K562 (cell line): Measurements from ENCODE around the gene ZNF441. TPM values are rescaled to one million over a fixed set of nuclear protein-coding genes. Genes with fewer than 3 reads are reported as not detected.

ENCODE experiments used
- DPF2 ChIP-seq: fragments of 450-650 bp; IDR thresholded peaks from 2 replicates; pipeline ENCODE4 v1.6.1; 2016
- ERF ChIP-seq: fragments of 450-650 bp; formaldehyde crosslinking; IDR thresholded peaks from 2 replicates; pipeline ENCODE4 v1.4.0; 2020; ENCODE audit warnings: mild to moderate bottlenecking, mixed read lengths
- GABPB1 ChIP-seq: sonication (generic); formaldehyde crosslinking; IDR thresholded peaks from 2 replicates; pipeline ENCODE4 v1.8.0; 2022; ENCODE audit warnings: mild to moderate bottlenecking, missing genetic modification reagents
- MCM7 ChIP-seq, 2 experiments: fragments of 450-650 bp; IDR thresholded peaks; 2 replicates each; pipeline ENCODE4 v1.6.1; 2016 to 2018
- NFE2L1 ChIP-seq: fragments of 450-650 bp; IDR thresholded peaks from 2 replicates; pipeline ENCODE4 v1.6.1; 2016; ENCODE audit warnings: missing genetic modification characterization, low read depth, mild to moderate bottlenecking, missing compliant biosample characterization, moderate library complexity, borderline replicate concordance
- NR2C2 ChIP-seq, 2 experiments: fragments of 200-800 bp in 1 of 2; sonication (Bioruptor generic) in 1 of 2; sonication (generic) in 1 of 2; formaldehyde crosslinking in 1 of 2; IDR thresholded peaks; 2 replicates each; pipeline versions ENCODE4 v1.6.1 to v1.8.0; 2016 to 2022; ENCODE audit warnings: mild to moderate bottlenecking in 1 of 2, missing compliant biosample characterization in 1 of 2, missing genetic modification characterization in 1 of 2, missing genetic modification reagents in 1 of 2
- NR4A1 ChIP-seq, 2 experiments: fragments of 250-450 bp in 1 of 2; fragments of 450-650 bp in 1 of 2; sonication (Bioruptor Pico) in 1 of 2; IDR thresholded peaks; 2 replicates each; pipeline versions ENCODE4 v1.4.0 to v1.6.1; 2016 to 2020; ENCODE audit warnings: mild to moderate bottlenecking in 2 of 2, missing compliant biosample characterization in 1 of 2, missing genetic modification characterization in 1 of 2, moderate library complexity in 1 of 2
- PHB ChIP-seq: fragments of 250-450 bp; sonication (Bioruptor Pico); IDR thresholded peaks from 2 replicates; pipeline ENCODE4 v1.5.0; 2021
- PHF21A ChIP-seq: fragments of 450-650 bp; IDR thresholded peaks from 2 replicates; pipeline ENCODE4 v1.6.1; 2017; ENCODE audit warnings: low read depth, borderline replicate concordance
- POLR2G ChIP-seq: fragments of 200-400 bp; formaldehyde crosslinking; IDR thresholded peaks from 2 replicates; pipeline ENCODE4 v1.6.1; 2017; ENCODE audit warnings: low read depth, mild to moderate bottlenecking, antibody characterized with exemption, low read length, moderate library complexity
- PYGO2 ChIP-seq: fragments of 450-650 bp; IDR thresholded peaks from 2 replicates; pipeline ENCODE4 v1.6.1; 2016; ENCODE audit warnings: mild to moderate bottlenecking, missing genetic modification characterization, moderate library complexity, missing compliant biosample characterization
- RAD51 ChIP-seq: fragments of 450-650 bp; IDR thresholded peaks from 2 replicates; pipeline ENCODE4 v1.7.1; 2016; ENCODE audit warnings: low read depth, mild to moderate bottlenecking, borderline replicate concordance
- SAFB ChIP-seq: fragments of 200-400 bp; formaldehyde crosslinking; IDR thresholded peaks from 2 replicates; pipeline ENCODE4 v1.6.1; 2017; ENCODE audit warnings: low read depth, low read length, borderline replicate concordance
- SMARCE1 ChIP-seq: fragments of 450-650 bp; IDR thresholded peaks from 2 replicates; pipeline ENCODE4 v1.7.1; 2016; ENCODE audit warnings: mild to moderate bottlenecking
- TARDBP ChIP-seq: fragments of 450-650 bp; IDR thresholded peaks from 2 replicates; pipeline ENCODE4 v1.6.1; 2016
- ZC3H8 ChIP-seq: fragments of 450-650 bp; IDR thresholded peaks from 2 replicates; pipeline ENCODE4 v1.6.1; 2017
- ZNF695 ChIP-seq: fragments of 450-650 bp; formaldehyde crosslinking; IDR thresholded peaks from 2 replicates; pipeline ENCODE4 v1.4.0; 2020; ENCODE audit warnings: mild to moderate bottlenecking, moderate library complexity
- polyA plus RNA-seq, 8 experiments: library from polyadenylated mRNA; depleted of rRNA in 4 of 8; stranded (reverse) in 5 of 8; unstranded in 3 of 8; fragments of >200 nt; fragmentation: Nextera tagmentation in 2 of 8; fragmentation: Illumina TruSeq in 1 of 8; extraction: Ambion mirVana in 2 of 8; extraction: Trizol in 1 of 8; gene quantifications; 2 replicates each; pipeline versions ENCODE4 v1.2.1 to v1.2.3, GENCODE V29; 2011 to 2014; ENCODE audit warnings: inconsistent platforms in 1 of 8, missing spikeins in 1 of 8
- total RNA-seq, 7 experiments: library from RNA; depleted of rRNA in 6 of 7; stranded (reverse); fragments of >200 nt in 6 of 7; fragmentation: Illumina TruSeq in 2 of 7; extraction: Trizol in 2 of 7; gene quantifications; 2 replicates each; pipeline versions ENCODE4 v1.2.1 to v1.2.3, GENCODE V29; 2011 to 2021; ENCODE audit warnings: low replicate concordance in 1 of 7
- TF ChIP-seq, protein P1 (sequence below): sonication (generic); formaldehyde crosslinking; IDR thresholded peaks from 2 replicates; pipeline ENCODE4 v1.8.0; 2023; ENCODE audit warnings: mild to moderate bottlenecking, missing genetic modification reagents
- TF ChIP-seq, protein P2 (sequence below): IDR thresholded peaks from 2 replicates; pipeline ENCODE4 v1.6.1; 2012; ENCODE audit warnings: low read depth, low read length, improper control_type of control experiment, borderline replicate concordance
- TF ChIP-seq, protein P3 (sequence below): IDR thresholded peaks from 2 replicates; pipeline ENCODE4 v1.6.1; 2016; ENCODE audit warnings: missing genetic modification characterization, missing compliant biosample characterization
- TF ChIP-seq, protein P4 (sequence below), 2 experiments: fragments of 450-650 bp in 1 of 2; sonication (generic) in 1 of 2; formaldehyde crosslinking in 1 of 2; IDR thresholded peaks in 1 of 2; conservative IDR thresholded peaks in 1 of 2; 2 replicates each; pipeline versions ENCODE4 v1.6.1 to v1.8.1; 2016 to 2023; ENCODE audit warnings: mild to moderate bottlenecking in 2 of 2, moderate library complexity in 2 of 2, inconsistent platforms in 1 of 2, missing genetic modification reagents in 1 of 2

The ZNF441 gene
- total and polyA plus RNA-seq, 9 of the 15 experiments (the other 6 are each of a cell fraction or from before 2014, with no cell fraction given), result 1.9 to 14.0 (median 7.8) TPM

DNA sequence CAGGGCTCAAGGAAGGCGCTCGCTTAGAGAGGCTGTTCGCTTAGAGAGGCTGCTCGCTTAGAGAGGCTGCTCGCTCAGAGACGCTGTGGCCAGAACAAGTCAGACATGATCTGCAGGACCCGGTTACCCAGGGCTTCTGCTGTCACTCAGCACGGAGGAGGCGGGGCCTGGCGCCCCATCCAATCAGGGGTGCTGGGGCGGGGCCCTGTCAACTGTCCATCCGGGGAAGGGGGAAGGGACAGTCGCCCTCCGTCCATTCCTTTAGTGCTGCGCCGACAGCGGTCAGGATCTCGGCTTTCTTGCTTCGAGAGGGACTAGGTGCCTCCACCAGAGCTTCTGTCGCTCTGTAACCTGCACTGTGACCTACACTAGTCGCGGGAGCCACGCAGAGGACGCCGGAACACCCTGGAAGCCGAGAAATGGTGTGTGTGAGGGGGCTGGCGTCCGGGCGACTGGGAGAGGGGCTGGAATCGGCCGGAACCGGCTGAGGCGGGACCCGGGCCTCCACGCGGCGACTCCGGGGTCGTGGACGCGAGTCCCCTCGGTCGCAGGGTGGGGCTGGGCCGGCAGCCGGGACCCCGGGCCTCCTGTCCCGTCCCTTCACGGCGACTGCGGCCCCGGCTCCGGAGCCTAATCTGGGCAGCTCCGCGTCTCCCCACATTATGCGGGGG is 47.4 kb downstream of the ZNF441 start, which contains the start of gene ZNF440 (continued):
- TF ChIP-seq SMARCE1 (no peak), MCM7 (IDR thresholded peaks at IDR 0.05) (no peak), NR2C2 (CRISPR knock-in tag; IDR thresholded peaks at IDR 0.05) (peak; percentile 67; the same call in 1 of the 2 replicates), NR2C2 (tag; IDR thresholded peaks at IDR 0.05) (no peak), TARDBP (no peak), POLR2G (peak; percentile 97), ZC3H8 (no peak), GABPB1 (peak; percentile 39), PHF21A (no peak), ZNF695 (CRISPR knock-in tag) (no peak), NFE2L1 (tag) (no peak), SAFB (no peak), PHB (CRISPR knock-in tag) (no peak), RAD51 (no peak), DPF2 (no peak), ERF (CRISPR knock-in tag) (no peak), NR4A1 (CRISPR knock-in tag; IDR thresholded peaks at IDR 0.05) (no peak), NR4A1 (tag; IDR thresholded peaks at IDR 0.05) (no peak), PYGO2 (tag) (no peak)
- TF ChIP-seq, protein P1, sequence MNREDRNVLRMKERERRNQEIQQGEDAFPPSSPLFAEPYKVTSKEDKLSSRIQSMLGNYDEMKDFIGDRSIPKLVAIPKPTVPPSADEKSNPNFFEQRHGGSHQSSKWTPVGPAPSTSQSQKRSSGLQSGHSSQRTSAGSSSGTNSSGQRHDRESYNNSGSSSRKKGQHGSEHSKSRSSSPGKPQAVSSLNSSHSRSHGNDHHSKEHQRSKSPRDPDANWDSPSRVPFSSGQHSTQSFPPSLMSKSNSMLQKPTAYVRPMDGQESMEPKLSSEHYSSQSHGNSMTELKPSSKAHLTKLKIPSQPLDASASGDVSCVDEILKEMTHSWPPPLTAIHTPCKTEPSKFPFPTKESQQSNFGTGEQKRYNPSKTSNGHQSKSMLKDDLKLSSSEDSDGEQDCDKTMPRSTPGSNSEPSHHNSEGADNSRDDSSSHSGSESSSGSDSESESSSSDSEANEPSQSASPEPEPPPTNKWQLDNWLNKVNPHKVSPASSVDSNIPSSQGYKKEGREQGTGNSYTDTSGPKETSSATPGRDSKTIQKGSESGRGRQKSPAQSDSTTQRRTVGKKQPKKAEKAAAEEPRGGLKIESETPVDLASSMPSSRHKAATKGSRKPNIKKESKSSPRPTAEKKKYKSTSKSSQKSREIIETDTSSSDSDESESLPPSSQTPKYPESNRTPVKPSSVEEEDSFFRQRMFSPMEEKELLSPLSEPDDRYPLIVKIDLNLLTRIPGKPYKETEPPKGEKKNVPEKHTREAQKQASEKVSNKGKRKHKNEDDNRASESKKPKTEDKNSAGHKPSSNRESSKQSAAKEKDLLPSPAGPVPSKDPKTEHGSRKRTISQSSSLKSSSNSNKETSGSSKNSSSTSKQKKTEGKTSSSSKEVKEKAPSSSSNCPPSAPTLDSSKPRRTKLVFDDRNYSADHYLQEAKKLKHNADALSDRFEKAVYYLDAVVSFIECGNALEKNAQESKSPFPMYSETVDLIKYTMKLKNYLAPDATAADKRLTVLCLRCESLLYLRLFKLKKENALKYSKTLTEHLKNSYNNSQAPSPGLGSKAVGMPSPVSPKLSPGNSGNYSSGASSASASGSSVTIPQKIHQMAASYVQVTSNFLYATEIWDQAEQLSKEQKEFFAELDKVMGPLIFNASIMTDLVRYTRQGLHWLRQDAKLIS, result no peak
- TF ChIP-seq, protein P2, sequence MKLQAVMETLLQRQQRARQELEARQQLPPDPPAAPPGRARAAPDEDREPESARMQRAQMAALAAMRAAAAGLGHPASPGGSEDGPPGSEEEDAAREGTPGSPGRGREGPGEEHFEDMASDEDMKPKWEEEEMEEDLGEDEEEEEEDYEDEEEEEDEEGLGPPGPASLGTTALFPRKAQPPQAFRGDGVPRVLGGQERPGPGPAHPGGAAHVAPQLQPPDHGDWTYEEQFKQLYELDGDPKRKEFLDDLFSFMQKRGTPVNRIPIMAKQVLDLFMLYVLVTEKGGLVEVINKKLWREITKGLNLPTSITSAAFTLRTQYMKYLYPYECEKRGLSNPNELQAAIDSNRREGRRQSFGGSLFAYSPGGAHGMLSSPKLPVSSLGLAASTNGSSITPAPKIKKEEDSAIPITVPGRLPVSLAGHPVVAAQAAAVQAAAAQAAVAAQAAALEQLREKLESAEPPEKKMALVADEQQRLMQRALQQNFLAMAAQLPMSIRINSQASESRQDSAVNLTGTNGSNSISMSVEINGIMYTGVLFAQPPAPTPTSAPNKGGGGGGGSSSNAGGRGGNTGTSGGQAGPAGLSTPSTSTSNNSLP, result no peak
- TF ChIP-seq, protein P3, sequence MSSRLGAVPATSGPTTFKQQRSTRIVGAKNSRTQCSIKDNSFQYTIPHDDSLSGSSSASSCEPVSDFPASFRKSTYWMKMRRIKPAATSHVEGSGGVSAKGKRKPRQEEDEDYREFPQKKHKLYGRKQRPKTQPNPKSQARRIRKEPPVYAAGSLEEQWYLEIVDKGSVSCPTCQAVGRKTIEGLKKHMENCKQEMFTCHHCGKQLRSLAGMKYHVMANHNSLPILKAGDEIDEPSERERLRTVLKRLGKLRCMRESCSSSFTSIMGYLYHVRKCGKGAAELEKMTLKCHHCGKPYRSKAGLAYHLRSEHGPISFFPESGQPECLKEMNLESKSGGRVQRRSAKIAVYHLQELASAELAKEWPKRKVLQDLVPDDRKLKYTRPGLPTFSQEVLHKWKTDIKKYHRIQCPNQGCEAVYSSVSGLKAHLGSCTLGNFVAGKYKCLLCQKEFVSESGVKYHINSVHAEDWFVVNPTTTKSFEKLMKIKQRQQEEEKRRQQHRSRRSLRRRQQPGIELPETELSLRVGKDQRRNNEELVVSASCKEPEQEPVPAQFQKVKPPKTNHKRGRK (tag), result no peak
- TF ChIP-seq, protein P4, sequence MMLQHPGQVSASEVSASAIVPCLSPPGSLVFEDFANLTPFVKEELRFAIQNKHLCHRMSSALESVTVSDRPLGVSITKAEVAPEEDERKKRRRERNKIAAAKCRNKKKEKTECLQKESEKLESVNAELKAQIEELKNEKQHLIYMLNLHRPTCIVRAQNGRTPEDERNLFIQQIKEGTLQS (IDR thresholded peaks at IDR 0.05), result no peak
- TF ChIP-seq, protein P4 (CRISPR knock-in tag; conservative IDR thresholded peaks at IDR 0.05), result no peak
